GM21515 (cell line): ENCODE measurements around the gene UGGT2.
"Not testable (repeated sequence)": the region's sequence is repeated elsewhere in the genome, so short reads cannot be mapped to it uniquely, and the experiment has no call there.

Source experiments
- ATAC-seq: cut with Tn5 transposase; IDR thresholded peaks from one replicate; pipeline ENCODE4 v1.9.1; 2021; ENCODE audit not compliant: unreplicated experiment

The UGGT2 gene

GRCh38 chr13:96051946-96052345 lies 1.3 kb downstream of the UGGT2 start:
- ATAC-seq: not testable (repeated sequence)

GRCh38 chr13:96051491-96051890 lies 1.7 kb downstream of the UGGT2 start:
- ATAC-seq: not testable (repeated sequence)

GRCh38 chr13:96050955-96051354 lies 2.2 kb downstream of the UGGT2 start:
- not testable (repeated sequence) for ATAC-seq

GRCh38 chr13:96046449-96047126 lies 6.6 kb downstream of the UGGT2 start:
- not testable (repeated sequence) for ATAC-seq

GRCh38 chr13:96044238-96044637 lies 9.0 kb downstream of the UGGT2 start:
- no peak for ATAC-seq

GRCh38 chr13:96041326-96042110 lies 11.7 kb downstream of the UGGT2 start:
- ATAC-seq: no peak

- ATAC-seq: no peak
Measured at GRCh38 chr13:96036515-96036914, 16.7 kb downstream of the UGGT2 start.

- ATAC-seq: no peak
Measured at GRCh38 chr13:96034662-96035061, 18.5 kb downstream of the UGGT2 start.

GRCh38 chr13:96033220-96034015 lies 19.8 kb downstream of the UGGT2 start:
- ATAC-seq: no peak

- no peak for ATAC-seq
Measured at GRCh38 chr13:96032717-96033116, 20.5 kb downstream of the UGGT2 start.

- no peak for ATAC-seq
Measured at GRCh38 chr13:96029002-96029401, 24.2 kb downstream of the UGGT2 start.

GRCh38 chr13:96027496-96027895 lies 25.7 kb downstream of the UGGT2 start:
- no peak for ATAC-seq

- ATAC-seq: no peak
Measured at GRCh38 chr13:96025283-96025682, 27.9 kb downstream of the UGGT2 start.

GRCh38 chr13:96020931-96021330 lies 32.3 kb downstream of the UGGT2 start:
- no peak for ATAC-seq

- peak; percentile 94 for ATAC-seq
Measured at GRCh38 chr13:96020155-96020575, 33.0 kb downstream of the UGGT2 start.

- ATAC-seq: no peak
Measured at GRCh38 chr13:96018135-96018534, 35.1 kb downstream of the UGGT2 start.

- ATAC-seq: no peak
Measured at GRCh38 chr13:96011291-96011872, 41.8 kb downstream of the UGGT2 start.

GRCh38 chr13:96003304-96003703 lies 49.9 kb downstream of the UGGT2 start:
- ATAC-seq: no peak

- no peak for ATAC-seq
Measured at GRCh38 chr13:96002322-96003131, 50.7 kb downstream of the UGGT2 start.

GRCh38 chr13:96000069-96000468 lies 53.1 kb downstream of the UGGT2 start:
- no peak for ATAC-seq
